CD14-positive monocyte (primary cell): ENCODE results near the gene OR7A5. TPM values are rescaled to one million over a fixed set of nuclear protein-coding genes. Genes with fewer than 3 reads are reported as not detected.

ENCODE experiments used
- DNase-seq, 3 donors: peaks; one replicate each; pipeline ENCODE4 v3.0.0-alpha.2; 2011 to 2022
- H2AFZ ChIP-seq: 2 replicates; pipeline ENCODE4 v1.6.0; 2012; ENCODE audit warnings: mild to moderate bottlenecking, low read depth, low read length, inconsistent platforms; ENCODE audit not compliant: insufficient read depth, poor library complexity, severe bottlenecking
- H3K27ac ChIP-seq, 2 donors: 1 replicate in 1 of 2; 2 replicates in 1 of 2; pipeline ENCODE4 v1.5.1; 2012 to 2013; ENCODE audit warnings: low read length in 2 of 2, control low read depth in 1 of 2, inconsistent platforms in 1 of 2, low read depth in 1 of 2, mild to moderate bottlenecking in 1 of 2
- H3K27me3 ChIP-seq, 2 donors: one replicate each; pipeline versions ENCODE4 v1.6.0 to v1.6.1; 2011 to 2013; ENCODE audit warnings: low read length in 2 of 2; ENCODE audit not compliant: control insufficient read depth in 2 of 2, insufficient read depth in 2 of 2
- H3K36me3 ChIP-seq, 2 donors: replicated peaks in 1 of 2; 1 replicate in 1 of 2; 2 replicates in 1 of 2; pipeline versions ENCODE4 v1.5.1 to v1.6.1; 2012 to 2013; ENCODE audit warnings: low read length in 2 of 2, control low read depth in 1 of 2, inconsistent platforms in 1 of 2, mild to moderate bottlenecking in 1 of 2; ENCODE audit not compliant: insufficient read depth in 2 of 2, control insufficient read depth in 1 of 2
- H3K4me1 ChIP-seq, 2 donors: 1 replicate in 1 of 2; 2 replicates in 1 of 2; pipeline versions ENCODE4 v1.5.1 to v1.6.1; 2012 to 2013; ENCODE audit warnings: low read length in 2 of 2, control low read depth in 1 of 2, inconsistent platforms in 1 of 2, mild to moderate bottlenecking in 1 of 2, moderate library complexity in 1 of 2; ENCODE audit not compliant: insufficient read depth in 2 of 2, control insufficient read depth in 1 of 2
- H3K4me2 ChIP-seq: replicated peaks from 2 replicates; pipeline ENCODE3; 2012; ENCODE audit warnings: low read length, moderate library complexity, mild to moderate bottlenecking; ENCODE audit not compliant: poor library complexity, severe bottlenecking; ENCODE audit errors: extremely low read depth
- H3K4me3 ChIP-seq, 3 experiments: fragments of 200-600 bp in 1 of 3; sonication (generic) in 1 of 3; replicated peaks in 1 of 3; 1 replicate in 2 of 3; 2 replicates in 1 of 3; pipeline ENCODE4 v1.5.1; 2011 to 2013; ENCODE audit warnings: low read length in 3 of 3, mild to moderate bottlenecking in 3 of 3, control low read depth in 2 of 3, low read depth in 2 of 3, inconsistent platforms in 1 of 3, moderate library complexity in 1 of 3
- H3K79me2 ChIP-seq: 2 replicates; pipeline ENCODE4 v1.6.0; 2012; ENCODE audit warnings: mild to moderate bottlenecking, control low read depth, inconsistent platforms, low read length, moderate library complexity; ENCODE audit not compliant: insufficient read depth
- H3K9ac ChIP-seq: 2 replicates; pipeline ENCODE4 v1.6.0; 2017; ENCODE audit warnings: low read length, mild to moderate bottlenecking; ENCODE audit not compliant: insufficient read depth, poor library complexity, severe bottlenecking
- H3K9me3 ChIP-seq, 2 donors: replicated peaks in 1 of 2; 1 replicate in 1 of 2; 2 replicates in 1 of 2; pipeline versions ENCODE4 v1.5.1 to v1.6.1; 2012 to 2013; ENCODE audit warnings: low read length in 2 of 2, control low read depth in 1 of 2; ENCODE audit not compliant: control insufficient read depth in 1 of 2, insufficient read depth in 1 of 2
- H4K20me1 ChIP-seq: 2 replicates; pipeline ENCODE4 v1.6.0; 2012; ENCODE audit warnings: mild to moderate bottlenecking, low read length, control low read depth, moderate library complexity; ENCODE audit not compliant: insufficient read depth
- H3K27ac Mint-ChIP-seq, 7 donors: one replicate each; pipeline ENCODE4 v1.8.0; 2020; ENCODE audit warnings: mild to moderate bottlenecking in 7 of 7, mixed read lengths in 7 of 7, moderate library complexity in 6 of 7, inconsistent platforms in 2 of 7
- H3K27me3 Mint-ChIP-seq, 3 donors: one replicate each; pipeline ENCODE4 v1.8.0; 2021 to 2022; ENCODE audit warnings: low read depth in 3 of 3, mild to moderate bottlenecking in 3 of 3, mixed read lengths in 3 of 3, moderate library complexity in 3 of 3, inconsistent platforms in 1 of 3
- H3K36me3 Mint-ChIP-seq, 2 donors: one replicate each; pipeline ENCODE4 v1.8.0; 2020; ENCODE audit warnings: mixed read lengths in 2 of 2, inconsistent platforms in 1 of 2, mild to moderate bottlenecking in 1 of 2
- H3K4me1 Mint-ChIP-seq: one replicate; pipeline ENCODE4 v1.8.0; 2020; ENCODE audit warnings: mild to moderate bottlenecking, mixed read lengths
- H3K4me3 Mint-ChIP-seq, 2 donors: one replicate each; pipeline ENCODE4 v1.8.0; 2020; ENCODE audit warnings: mild to moderate bottlenecking in 2 of 2, mixed read lengths in 2 of 2, moderate library complexity in 1 of 2
- H3K9me3 Mint-ChIP-seq, 7 donors: one replicate each; pipeline ENCODE4 v1.8.0; 2020 to 2022; ENCODE audit warnings: mixed read lengths in 7 of 7, mild to moderate bottlenecking in 6 of 7, moderate library complexity in 6 of 7, inconsistent platforms in 2 of 7
- CTCF ChIP-seq: fragments of 200-600 bp; IDR thresholded peaks from one replicate; pipeline ENCODE4 v1.8.0; 2022; ENCODE audit warnings: antibody characterized with exemption, mild to moderate bottlenecking
- WGBS: methylation state at CpG from one replicate; pipeline ENCODE4 v1.1.5; 2013; ENCODE audit warnings: missing lambda C conversion rate; ENCODE audit not compliant: insufficient coverage; 5-methylcytosine and 5-hydroxymethylcytosine counted together
- intact Hi-C, 2 donors: fragments of 100-400 bp; cut with micrococcal nuclease; formaldehyde crosslinking; loops; one replicate each; pipeline versions ENCODE4 v1.15.0 to v1.15.1; 2023
- polyA minus RNA-seq: library from RNA; depleted of rRNA, polyadenylated mRNA; stranded (reverse); fragments of >200 nt; gene quantifications from 2 replicates; pipeline ENCODE4 v1.2.3, GENCODE V29; 2012
- polyA plus RNA-seq, 3 donors: library from polyadenylated mRNA; depleted of rRNA in 1 of 3; unstranded in 2 of 3; stranded (reverse) in 1 of 3; fragments of 300-500 nt in 2 of 3; fragments of >200 nt in 1 of 3; fragmentation: Illumina TruSeq in 2 of 3; gene quantifications; 1 replicate in 2 of 3; 2 replicates in 1 of 3; pipeline ENCODE4 v1.2.3, GENCODE V29; 2012 to 2021
- total RNA-seq, 12 experiments: library from RNA in 1 of 12; stranded (reverse) in 1 of 12; fragments of 120-200 nt in 1 of 12; gene quantifications; one replicate each; pipeline ENCODE4 v1.2.4 and lab custom pipeline; 2013 to 2026; ENCODE audit warnings: mixed read lengths in 6 of 12, inconsistent platforms in 1 of 12

The OR7A5 gene
- total RNA-seq (2013): not detected
- polyA plus RNA-seq (not detected), polyA minus RNA-seq (not detected in 2 replicates), total RNA-seq (lab: John Stamatoyannopoulos, UW) (0 to 0.60 (median 0) reads per million in 11 experiments)

- H3K36me3 ChIP-seq: no peaks in the 10 kb centered on the region
- H3K4me1 ChIP-seq: no peaks in the 10 kb centered on the region
- H3K79me2 ChIP-seq: no peaks in the 10 kb centered on the region
- no peak for DNase-seq
- no peaks in the 10 kb centered on the region for H3K27me3 ChIP-seq
- H4K20me1 ChIP-seq: no peaks in the 10 kb centered on the region
- no peak within 1 kb of the TSS for H3K4me2 ChIP-seq
- intact Hi-C loops: no loop called here
- no peak for TF ChIP-seq CTCF
- no peak within 1 kb of the TSS for H2AFZ ChIP-seq
- 100% methylated on average over 1 of the region's 1 CpG for WGBS
- no peak within 1 kb of the TSS for H3K27ac Mint-ChIP-seq
- H3K4me3 ChIP-seq: no peak within 1 kb of the TSS
- no peaks in the 10 kb centered on the region for H3K36me3 Mint-ChIP-seq
- H3K9ac ChIP-seq: no peak within 1 kb of the TSS
- no peaks in the 10 kb centered on the region for H3K9me3 ChIP-seq
- H3K27me3 Mint-ChIP-seq: peaks cover 5 to 10% (median 6%) of the 10 kb centered on the region in 3 donors
- no peaks in the 10 kb centered on the region for H3K4me1 Mint-ChIP-seq
- peaks cover 0 to 7% (median 4%) of the 10 kb centered on the region in 7 donors for H3K9me3 Mint-ChIP-seq
- H3K27ac ChIP-seq: no peak within 1 kb of the TSS
- H3K4me3 Mint-ChIP-seq: no peak within 1 kb of the TSS
Measured at GRCh38 chr19:14835011-14835410, at the start of gene OR7A5, which contains the start of gene OR7C1. OR7A5 (minus strand) TSS chr19:14835185; CDS start chr19:14828241, 6,944 bp downstream. OR7C1 (minus strand) TSS chr19:14835185; CDS start chr19:14800136, 35,049 bp downstream.

DNA sequence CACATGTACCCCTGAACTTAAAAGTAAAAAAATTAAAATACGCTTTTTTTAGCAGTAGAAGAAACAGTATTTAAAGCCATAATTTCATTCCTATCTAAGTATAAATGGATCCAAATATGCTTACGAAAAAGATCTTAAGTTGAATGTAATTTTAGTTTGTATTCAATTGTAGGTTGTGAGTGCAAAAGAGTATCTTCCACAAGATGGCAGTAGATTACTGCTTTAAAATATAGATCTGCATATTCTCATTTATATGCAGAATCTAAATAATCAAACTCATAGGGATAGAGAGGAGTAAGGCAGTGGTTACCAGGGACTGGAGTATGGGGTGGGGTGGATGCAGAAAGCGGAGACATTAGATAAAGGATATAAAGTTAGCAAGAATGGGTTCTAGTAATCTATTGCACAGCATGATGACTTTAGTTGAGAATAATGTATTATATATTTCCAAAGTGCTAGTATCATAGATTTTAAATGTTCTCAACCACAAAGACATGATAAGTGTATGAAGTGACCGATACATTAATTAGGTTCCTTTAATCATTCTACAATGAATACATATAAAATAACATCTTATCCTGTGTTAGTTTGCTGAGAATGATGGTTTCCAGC lies 36.7 kb upstream of the OR7A5 start:
- Mint-ChIP-seq H3K27ac (no peak overlapping the region), H3K9me3 (peaks cover 0 to 1% (median 0%) of the 10 kb centered on the region in 7 donors), H3K27me3 (peaks cover 0 to 4% (median 2%) of the 10 kb centered on the region in 3 donors), H3K36me3 (no peaks in the 10 kb centered on the region), H3K4me1 (no peaks in the 10 kb centered on the region), H3K4me3 (no peak overlapping the region)
- Histone ChIP-seq H3K9ac (no peak overlapping the region), H3K36me3 (no peaks in the 10 kb centered on the region), H3K27me3 (no peaks in the 10 kb centered on the region), H3K9me3 (no peaks in the 10 kb centered on the region), H3K4me1 (no peaks in the 10 kb centered on the region), H2AFZ (no peak overlapping the region), H3K4me3 (no peak overlapping the region), H3K27ac (no peak overlapping the region), H3K4me2 (no peak overlapping the region), H4K20me1 (no peaks in the 10 kb centered on the region), H3K79me2 (no peaks in the 10 kb centered on the region)
- no CpG with 5 or more reads among the region's 4 CpGs for WGBS
- TF ChIP-seq CTCF: peak; percentile 64
- peak in 2 of 3 donors; percentile 9 to 40 for DNase-seq
- intact Hi-C loops: loop anchor here in 1 of 2 donors (10.0 kb wide), 1 partner anchor 683 kb away; no protein-coding TSS in a partner anchor
